Nephron (organoid): ENCODE results near the gene DLX2.

Source experiments
- H3K27ac Mint-ChIP-seq, 3 experiments: 2 replicates each; pipeline ENCODE4 v1.8.0; 2020; ENCODE audit warnings: mixed read lengths in 3 of 3, mild to moderate bottlenecking in 2 of 3, moderate library complexity in 1 of 3
- H3K27me3 Mint-ChIP-seq: 2 replicates; pipeline ENCODE4 v1.8.0; 2021; ENCODE audit warnings: low read depth, mild to moderate bottlenecking, moderate library complexity, mixed read lengths
- H3K36me3 Mint-ChIP-seq: 2 replicates; pipeline ENCODE4 v1.8.0; 2020; ENCODE audit warnings: low read depth, mixed read lengths
- H3K4me1 Mint-ChIP-seq: 2 replicates; pipeline ENCODE4 v1.8.0; 2020; ENCODE audit warnings: mixed read lengths
- H3K4me3 Mint-ChIP-seq, 3 experiments: 2 replicates each; pipeline ENCODE4 v1.8.0; 2020; ENCODE audit warnings: mild to moderate bottlenecking in 3 of 3, mixed read lengths in 3 of 3, moderate library complexity in 2 of 3
- H3K9me3 Mint-ChIP-seq: 2 replicates; pipeline ENCODE4 v1.8.0; 2020; ENCODE audit warnings: mixed read lengths
- CTCF ChIP-seq, 3 experiments: fragments of 200-600 bp; sonication (generic); IDR thresholded peaks; one replicate each; pipeline ENCODE4 v1.5.0; 2021; ENCODE audit warnings: antibody characterized with exemption in 3 of 3; ENCODE audit not compliant: unreplicated experiment in 3 of 3

The DLX2 gene

DNA sequence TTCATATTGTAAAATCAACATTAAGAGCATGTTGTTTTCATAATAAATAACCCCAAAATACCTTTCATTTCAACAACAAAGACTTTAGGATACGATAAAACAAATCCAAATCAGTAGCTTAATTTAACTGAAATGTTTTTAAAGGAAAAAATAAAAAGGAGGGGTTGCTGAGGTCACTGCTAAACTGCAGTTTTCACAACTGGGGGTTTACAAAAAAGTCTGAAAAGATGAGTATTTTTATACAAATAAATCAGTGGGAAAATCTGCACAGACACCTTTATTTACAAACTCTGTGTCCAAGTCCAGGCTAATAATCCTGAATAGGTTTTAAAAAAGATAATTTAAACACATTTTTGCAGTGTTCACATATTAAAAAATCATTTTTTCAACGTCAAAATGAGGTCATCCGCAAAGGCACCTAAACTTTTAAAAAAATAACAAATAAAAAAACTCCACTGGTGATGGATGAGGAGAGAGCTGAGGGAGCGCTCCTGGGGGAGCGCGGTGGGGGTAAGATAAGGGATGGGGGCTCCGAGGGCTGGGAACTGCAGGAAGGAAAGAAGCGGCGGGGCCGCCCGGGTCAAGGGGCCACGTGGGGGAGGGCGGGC lies 3.1 kb downstream of the DLX2 start:
- Mint-ChIP-seq H3K4me3 (peak overlapping the region in 1 of 3 experiments; percentile 17), H3K27me3 (peaks cover 100% of the 10 kb centered on the region), H3K4me1 (peaks cover 45% of the 10 kb centered on the region), H3K36me3 (no peaks in the 10 kb centered on the region), H3K9me3 (no peaks in the 10 kb centered on the region), H3K27ac (no peak overlapping the region)
- TF ChIP-seq CTCF (IDR thresholded peaks at IDR 0.05; ENCODE audit: unreplicated experiment in 3 of 3): no peak

GRCh38 chr2:172098650-172099471 lies 3.8 kb downstream of the DLX2 start:
- TF ChIP-seq CTCF (IDR thresholded peaks at IDR 0.05; ENCODE audit: unreplicated experiment in 3 of 3): no peak
- H3K36me3 Mint-ChIP-seq: no peaks in the 10 kb centered on the region
- no peaks in the 10 kb centered on the region for H3K9me3 Mint-ChIP-seq
- no peak overlapping the region for H3K27ac Mint-ChIP-seq
- H3K4me3 Mint-ChIP-seq: peak overlapping the region; percentile 57 to 68 (median 66)
- H3K27me3 Mint-ChIP-seq: peaks cover 100% of the 10 kb centered on the region
- H3K4me1 Mint-ChIP-seq: peaks cover 46% of the 10 kb centered on the region

DNA sequence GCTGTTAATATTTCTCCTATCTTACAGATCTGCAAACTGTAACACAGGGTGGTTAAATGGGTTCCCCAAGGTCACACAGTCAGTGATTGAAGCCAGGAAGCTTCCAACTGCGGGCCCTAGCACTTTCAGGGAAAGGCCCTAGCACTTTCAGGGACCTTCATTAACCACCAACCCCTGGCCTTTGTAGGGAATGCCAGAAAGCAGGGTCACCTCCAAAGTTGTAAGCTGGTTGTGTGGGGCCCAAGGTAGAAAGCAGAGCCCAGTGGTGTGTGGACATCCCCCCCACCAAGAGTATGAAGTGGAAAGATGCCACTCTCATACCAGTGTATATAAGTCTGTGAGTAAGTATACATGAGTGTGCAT lies 4.4 kb downstream of the DLX2 start:
- peaks cover 44% of the 10 kb centered on the region for H3K4me1 Mint-ChIP-seq
- TF ChIP-seq CTCF (IDR thresholded peaks at IDR 0.05; ENCODE audit: unreplicated experiment in 3 of 3): no peak
- H3K9me3 Mint-ChIP-seq: no peaks in the 10 kb centered on the region
- no peak overlapping the region for H3K27ac Mint-ChIP-seq
- no peaks in the 10 kb centered on the region for H3K36me3 Mint-ChIP-seq
- peaks cover 100% of the 10 kb centered on the region for H3K27me3 Mint-ChIP-seq
- peak overlapping the region; percentile 57 to 68 (median 66) for H3K4me3 Mint-ChIP-seq

- no peaks in the 10 kb centered on the region for H3K36me3 Mint-ChIP-seq
- no peak overlapping the region for H3K27ac Mint-ChIP-seq
- peaks cover 100% of the 10 kb centered on the region for H3K27me3 Mint-ChIP-seq
Observed at GRCh38 chr2:172097557-172098131, 5.1 kb downstream of the DLX2 start.

More at GRCh38 chr2:172097557-172098131, 5.1 kb downstream of the DLX2 start:
- peak overlapping the region; percentile 22 to 64 (median 61) for H3K4me3 Mint-ChIP-seq
- H3K4me1 Mint-ChIP-seq: peaks cover 38% of the 10 kb centered on the region
- H3K9me3 Mint-ChIP-seq: peaks cover 2% of the 10 kb centered on the region
- TF ChIP-seq CTCF (IDR thresholded peaks at IDR 0.05; ENCODE audit: unreplicated experiment in 3 of 3): no peak
